Keratinocyte (primary cell): ENCODE measurements around the gene CDRT15L2. TPM values are rescaled to one million over a fixed set of nuclear protein-coding genes. Genes with fewer than 3 reads are reported as not detected.
"Not testable (repeated sequence)": the region's sequence is repeated elsewhere in the genome, so short reads cannot be mapped to it uniquely, and the experiment has no call there.

Experiments
- DNase-seq: peaks from one replicate; pipeline ENCODE4 v3.0.0-alpha.2; 2011; ENCODE audit warnings: low read depth, missing footprints, low spot score
- FAIRE-seq: peaks from 2 replicates; lab custom pipeline; 2011; peaks lifted over from hg19 to GRCh38; lab: Jason Lieb, UNC
- H2AFZ ChIP-seq: 2 replicates; pipeline ENCODE4 v1.6.0; 2012; ENCODE audit warnings: low read length, control low read depth, inconsistent platforms; ENCODE audit not compliant: control insufficient read depth
- H3K27ac ChIP-seq: 2 replicates; pipeline ENCODE4 v1.5.1; 2011; ENCODE audit warnings: low read length; ENCODE audit not compliant: control insufficient read depth, insufficient read depth
- H3K27me3 ChIP-seq: 3 replicates; pipeline ENCODE4 v1.6.0; 2011; ENCODE audit warnings: low read length; ENCODE audit not compliant: control insufficient read depth, insufficient read depth; ENCODE audit errors: extremely low read depth
- H3K36me3 ChIP-seq, 2 experiments: 2 replicates in 1 of 2; 3 replicates in 1 of 2; pipeline ENCODE4 v1.5.1; 2011; ENCODE audit warnings: low read length in 2 of 2, mild to moderate bottlenecking in 1 of 2; ENCODE audit not compliant: control insufficient read depth in 2 of 2, insufficient read depth in 2 of 2; ENCODE audit errors: extremely low read depth in 1 of 2
- H3K4me1 ChIP-seq: 3 replicates; pipeline ENCODE4 v1.5.1; 2011; ENCODE audit warnings: low read length; ENCODE audit not compliant: control insufficient read depth, insufficient read depth; ENCODE audit errors: extremely low read depth
- H3K4me2 ChIP-seq: 3 replicates; pipeline ENCODE4 v1.6.0; 2011; ENCODE audit warnings: low read depth, low read length; ENCODE audit not compliant: control insufficient read depth, insufficient read depth; ENCODE audit errors: extremely low read depth
- H3K4me3 ChIP-seq, 3 experiments: fragments of 200-600 bp in 1 of 3; sonication (generic) in 1 of 3; 2 replicates in 2 of 3; 3 replicates in 1 of 3; pipeline ENCODE4 v1.5.1; 2011 to 2016; ENCODE audit warnings: low read length in 3 of 3, mild to moderate bottlenecking in 3 of 3, control low read depth in 2 of 3, inconsistent platforms in 1 of 3, low read depth in 1 of 3, mixed read lengths in 1 of 3, mixed run types in 1 of 3, moderate library complexity in 1 of 3; ENCODE audit not compliant: control insufficient read depth in 2 of 3, insufficient read depth in 2 of 3; ENCODE audit errors: extremely low read depth in 1 of 3
- H3K79me2 ChIP-seq: 2 replicates; pipeline ENCODE4 v1.6.0; 2012; ENCODE audit warnings: low read length; ENCODE audit not compliant: control insufficient read depth, insufficient read depth
- H3K9ac ChIP-seq: 3 replicates; pipeline ENCODE4 v1.6.0; 2011; ENCODE audit warnings: low read length; ENCODE audit not compliant: control insufficient read depth, insufficient read depth; ENCODE audit errors: extremely low read depth
- H3K9me1 ChIP-seq: 3 replicates; pipeline ENCODE4 v1.6.0; 2011; ENCODE audit warnings: low read length; ENCODE audit not compliant: control insufficient read depth, insufficient read depth; ENCODE audit errors: extremely low read depth
- H3K9me3 ChIP-seq: 2 replicates; pipeline ENCODE4 v1.5.1; 2012; ENCODE audit warnings: low read depth, low read length; ENCODE audit not compliant: control insufficient read depth
- H4K20me1 ChIP-seq: 3 replicates; pipeline ENCODE4 v1.6.0; 2011; ENCODE audit warnings: low read length; ENCODE audit not compliant: control insufficient read depth, insufficient read depth; ENCODE audit errors: extremely low read depth
- dilution Hi-C: fragments of 300-500 bp; cut with MboI; formaldehyde crosslinking; loops from one replicate; pipeline ENCODE4 v1.7.0; 2020; ENCODE audit warnings: low sequenced_read_pairs; ENCODE audit not compliant: extremely low pct_ligation_motif_present
- polyA plus RNA-seq, 5 experiments: library from polyadenylated mRNA; depleted of rRNA in 3 of 5; stranded (reverse) in 3 of 5; stranded (forward) in 1 of 5; unstranded in 1 of 5; fragments of >200 nt; gene quantifications; 1 replicate in 1 of 5; 2 replicates in 3 of 5; 3 replicates in 1 of 5; pipeline versions ENCODE4 v1.2.1 to v1.2.3, GENCODE V29; 2011 to 2012; ENCODE audit warnings: missing spikeins in 2 of 5, low read depth in 1 of 5, low replicate concordance in 1 of 5

The CDRT15L2 gene
- polyA plus RNA-seq, 1 donor (not counting 4 experiments of a cell fraction or from before 2014, with no cell fraction given) = not detected

DNA sequence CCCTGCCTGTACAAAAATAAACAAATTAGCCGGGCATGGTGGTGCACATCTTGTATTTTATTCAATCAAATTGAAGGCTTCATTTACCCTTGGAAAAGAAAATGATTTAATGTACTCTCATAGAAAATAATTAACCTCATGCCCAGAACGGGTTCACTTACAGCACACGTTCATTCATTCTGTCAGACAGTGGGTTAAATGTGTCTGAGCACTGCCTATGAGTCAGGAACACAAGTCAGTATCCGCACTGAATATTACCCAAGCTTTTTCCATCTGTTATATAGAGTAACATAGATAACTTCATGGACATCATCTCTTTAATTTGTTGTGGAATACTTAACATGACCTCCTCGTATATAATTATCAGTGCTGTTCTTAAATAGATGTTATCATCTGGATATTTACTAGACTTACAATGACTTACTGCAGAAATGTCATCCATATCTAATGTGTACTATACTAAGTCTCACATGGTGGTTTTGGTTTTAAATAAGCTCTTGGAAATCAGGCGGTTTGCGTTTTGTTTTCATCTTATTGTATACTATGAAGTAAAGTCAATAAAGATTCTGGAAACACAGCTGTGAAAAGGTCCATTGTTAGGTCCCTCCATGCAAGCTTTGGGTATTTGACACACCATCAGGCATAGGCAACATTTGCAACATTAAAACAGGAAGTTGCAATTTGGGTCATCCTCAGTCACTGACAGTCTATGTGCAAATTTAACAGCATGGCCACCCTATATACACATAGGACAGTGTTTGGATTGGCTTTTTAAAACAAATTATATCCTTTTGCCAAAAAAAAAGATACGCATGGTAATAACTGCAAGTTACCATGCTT lies 44.6 kb upstream of the CDRT15L2 start:
- H3K4me3 ChIP-seq, H2AFZ ChIP-seq, H3K27ac ChIP-seq, dilution Hi-C loops, H3K9me3 ChIP-seq, H3K4me1 ChIP-seq, H4K20me1 ChIP-seq, DNase-seq, H3K36me3 ChIP-seq, H3K9me1 ChIP-seq, H3K9ac ChIP-seq, H3K4me2 ChIP-seq, H3K79me2 ChIP-seq, H3K27me3 ChIP-seq: not testable (repeated sequence)
- FAIRE-seq = peak; percentile 72

DNA sequence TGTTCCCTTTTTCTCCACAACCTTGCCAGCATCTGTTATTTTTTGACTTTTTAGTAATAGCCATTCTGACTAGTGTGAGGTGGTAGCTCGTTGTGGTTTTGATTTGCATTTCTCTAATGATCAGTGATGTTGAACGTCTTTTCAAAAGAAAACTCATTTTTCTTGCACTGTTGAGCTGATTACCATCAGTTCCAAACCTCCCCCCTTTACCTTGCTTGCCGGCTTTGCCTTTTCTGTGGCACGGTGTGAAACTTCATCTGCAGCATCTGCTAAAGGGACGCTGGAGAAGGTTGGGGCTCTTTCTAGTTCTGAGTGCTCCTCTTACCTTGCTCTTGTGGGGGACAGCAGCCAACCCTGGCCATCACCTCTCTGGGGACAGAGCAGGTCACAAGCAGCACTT lies 39.1 kb upstream of the CDRT15L2 start:
- H3K9me1 ChIP-seq, H4K20me1 ChIP-seq: not testable (repeated sequence)

DNA sequence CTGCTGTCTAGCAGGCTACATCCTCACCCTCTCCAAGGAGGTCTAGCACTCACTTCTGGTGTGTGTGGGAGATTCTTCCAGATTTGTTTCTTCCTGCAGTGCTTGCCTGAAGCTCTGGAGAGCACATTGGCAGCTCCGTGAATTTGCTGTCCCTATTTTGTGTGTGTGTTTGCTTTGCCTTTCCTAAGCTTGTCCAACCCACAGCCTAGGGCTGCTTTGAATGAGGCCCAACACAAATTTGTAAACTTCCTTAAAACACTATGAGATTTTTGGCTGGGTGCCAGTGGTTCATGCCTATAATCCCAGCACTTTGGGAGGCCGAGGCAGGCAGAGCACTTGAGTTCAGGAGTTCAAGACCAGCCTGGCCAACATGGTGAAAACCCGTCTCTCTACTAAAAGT lies 38.7 kb upstream of the CDRT15L2 start:
- FAIRE-seq, H3K79me2 ChIP-seq, H2AFZ ChIP-seq, dilution Hi-C loops, H3K27me3 ChIP-seq, H3K36me3 ChIP-seq, H3K4me3 ChIP-seq, DNase-seq, H3K4me2 ChIP-seq, H4K20me1 ChIP-seq, H3K9me3 ChIP-seq, H3K9ac ChIP-seq, H3K9me1 ChIP-seq, H3K27ac ChIP-seq, H3K4me1 ChIP-seq: not testable (repeated sequence)

More for the DNA sequence above, 39.1 kb upstream of the CDRT15L2 start:
- H3K27ac ChIP-seq, H3K4me3 ChIP-seq, H3K4me1 ChIP-seq, H3K27me3 ChIP-seq, H3K79me2 ChIP-seq, dilution Hi-C loops, DNase-seq, H2AFZ ChIP-seq, H3K9ac ChIP-seq, FAIRE-seq, H3K9me3 ChIP-seq, H3K36me3 ChIP-seq, H3K4me2 ChIP-seq: not testable (repeated sequence)

DNA sequence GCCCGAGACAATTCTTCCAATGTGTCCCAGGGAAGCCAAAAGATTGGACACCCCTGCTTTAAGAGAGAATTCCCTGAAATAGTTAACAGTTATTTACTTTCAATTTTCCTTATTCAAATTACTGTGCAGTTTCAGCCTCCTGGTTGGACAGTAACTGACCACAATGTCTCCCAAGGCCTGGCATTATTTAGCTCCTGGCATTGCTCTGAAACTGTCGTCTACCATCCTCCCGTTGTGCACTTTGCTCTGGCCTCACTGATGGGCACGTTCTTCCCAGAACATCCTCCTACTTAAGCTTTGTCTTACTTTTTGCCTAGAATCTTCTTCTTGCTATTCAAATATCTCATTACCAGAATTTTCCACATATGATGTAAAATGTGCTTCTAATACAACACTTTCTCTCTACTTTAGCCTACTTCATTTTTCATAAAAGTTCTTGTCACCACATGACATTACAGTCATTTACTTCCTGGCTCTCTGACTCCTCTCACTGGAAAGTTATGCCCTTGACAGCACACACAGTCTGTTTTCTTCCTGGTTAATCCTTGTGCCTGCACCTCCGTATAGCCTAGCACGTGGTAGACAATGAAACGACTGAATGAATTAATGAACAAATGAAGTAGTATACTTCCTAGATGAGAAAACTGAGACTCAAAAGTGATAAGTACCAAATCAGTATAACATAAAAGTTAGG lies 37.5 kb upstream of the CDRT15L2 start:
- not testable (repeated sequence) for H3K4me1 ChIP-seq

DNA sequence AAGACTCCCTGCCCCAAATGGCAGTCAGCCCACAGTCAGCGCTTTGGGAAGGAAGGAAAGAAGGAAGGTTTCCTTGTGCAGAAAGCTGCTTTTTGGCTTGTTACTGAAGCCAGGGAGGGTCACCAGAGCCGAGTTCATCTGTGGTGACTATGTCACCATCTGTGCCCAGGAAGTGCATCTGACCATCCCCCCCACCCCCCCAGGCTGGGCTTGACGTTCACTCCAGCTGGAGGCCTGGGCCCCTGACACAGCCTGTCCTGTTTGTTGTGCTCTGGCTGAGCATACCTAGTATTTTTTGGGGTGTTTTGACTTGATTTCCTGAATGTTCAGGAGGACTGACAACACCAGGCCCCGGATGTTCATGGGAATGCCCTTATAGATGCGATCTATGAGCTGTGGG lies 31.6 kb upstream of the CDRT15L2 start:
- H3K4me3 ChIP-seq, H2AFZ ChIP-seq, DNase-seq, H3K36me3 ChIP-seq, H3K27ac ChIP-seq, H3K79me2 ChIP-seq, H3K27me3 ChIP-seq, H3K9me1 ChIP-seq, FAIRE-seq, dilution Hi-C loops, H3K9me3 ChIP-seq, H3K4me2 ChIP-seq, H4K20me1 ChIP-seq, H3K4me1 ChIP-seq, H3K9ac ChIP-seq: not testable (repeated sequence)

More for the DNA sequence above, 37.5 kb upstream of the CDRT15L2 start:
- H3K27me3 ChIP-seq, H3K9ac ChIP-seq, H3K36me3 ChIP-seq, H3K9me1 ChIP-seq, H3K27ac ChIP-seq, FAIRE-seq, H3K4me3 ChIP-seq, dilution Hi-C loops, H3K79me2 ChIP-seq, H2AFZ ChIP-seq, DNase-seq, H3K4me2 ChIP-seq, H4K20me1 ChIP-seq, H3K9me3 ChIP-seq: not testable (repeated sequence)
